Retinal pigment epithelial cell (primary cell): Measurements from ENCODE around the gene VPS50.

ENCODE experiments used
- DNase-seq: peaks from one replicate; pipeline ENCODE4 v3.0.0-alpha.2; 2010; ENCODE audit warnings: low read depth
- H3K4me3 ChIP-seq: 2 replicates; pipeline ENCODE4 v1.5.1; 2011; ENCODE audit warnings: mild to moderate bottlenecking, low read length, control low read depth, moderate library complexity
- CTCF ChIP-seq: conservative IDR thresholded peaks from 2 replicates; pipeline ENCODE4 v1.5.1; 2011; ENCODE audit warnings: low read depth, low read length, control low read depth, inconsistent platforms

The VPS50 gene

DNA sequence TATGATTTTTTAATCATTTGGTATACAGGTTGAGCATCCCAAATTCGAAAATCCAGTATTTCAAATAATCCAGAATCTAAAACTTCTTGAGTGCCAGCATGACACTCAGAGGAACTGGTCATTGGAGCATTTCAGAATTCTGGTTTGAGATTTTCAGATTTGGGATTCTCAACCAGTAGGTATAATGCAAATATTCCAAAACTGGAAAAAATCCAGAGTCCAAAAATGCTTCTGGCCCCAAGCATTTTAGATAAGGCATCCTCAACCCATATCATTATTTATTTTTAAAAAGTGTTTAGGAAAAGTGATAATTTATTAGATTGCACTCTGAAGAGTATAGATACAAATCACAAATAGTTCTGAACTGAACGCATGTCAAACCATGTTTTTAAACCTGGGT, 120.7 kb downstream of the VPS50 start:
- H3K4me3 ChIP-seq = no peak overlapping the region
- no peak for DNase-seq
- TF ChIP-seq CTCF = no peak

DNA sequence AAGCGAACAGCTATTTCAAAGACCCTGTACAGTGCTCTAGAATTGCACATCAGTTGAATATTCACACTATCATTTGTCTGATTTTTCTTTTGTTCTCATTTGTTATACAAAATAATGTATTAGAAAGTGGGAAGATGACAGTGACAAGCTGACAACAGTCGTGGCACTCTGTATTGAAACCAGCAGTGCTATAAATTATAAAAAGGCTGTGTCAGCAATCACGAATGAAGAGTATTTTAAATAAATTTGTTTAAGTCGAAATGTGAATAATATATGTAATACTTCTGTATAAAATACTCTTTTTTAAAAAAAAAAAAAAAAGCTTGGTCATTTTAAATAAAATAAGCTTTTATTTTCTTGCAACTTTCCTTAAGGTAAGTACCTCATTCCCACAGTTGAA, 122.6 kb downstream of the VPS50 start:
- DNase-seq = no peak
- no peak for TF ChIP-seq CTCF

GRCh38 chr7:93359520-93360198, 127.5 kb downstream of the VPS50 start:
- TF ChIP-seq CTCF = no peak
- H3K4me3 ChIP-seq = no peak overlapping the region
- no peak for DNase-seq

More for the DNA sequence above, 122.6 kb downstream of the VPS50 start:
- no peak overlapping the region for H3K4me3 ChIP-seq

DNA sequence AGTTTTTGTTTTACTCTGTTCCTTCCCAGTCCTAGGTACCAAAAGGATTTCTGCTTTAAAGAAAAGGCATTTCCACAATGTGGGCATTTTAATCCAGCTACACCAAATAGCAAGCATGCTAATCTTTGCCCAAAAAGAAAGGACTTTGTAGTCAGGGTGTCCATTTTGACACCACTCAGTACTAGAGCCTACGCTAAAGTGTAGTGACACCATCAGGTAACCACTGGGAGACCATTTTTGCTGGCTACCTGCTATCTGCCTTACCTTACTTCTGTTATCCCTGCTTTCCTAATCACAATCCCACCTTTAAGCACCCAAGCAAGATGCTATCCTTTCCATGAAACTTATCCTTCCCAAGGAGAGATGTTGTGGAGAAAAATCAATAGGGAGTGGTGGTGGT, 129.7 kb downstream of the VPS50 start:
- H3K4me3 ChIP-seq = no peak overlapping the region
- no peak for DNase-seq
- TF ChIP-seq CTCF = no peak

GRCh38 chr7:93364806-93365205, 132.6 kb downstream of the VPS50 start:
- H3K4me3 ChIP-seq = no peak overlapping the region
- TF ChIP-seq CTCF = no peak
- DNase-seq = no peak

- TF ChIP-seq CTCF = no peak
- DNase-seq = no peak
- no peak overlapping the region for H3K4me3 ChIP-seq
Measured at GRCh38 chr7:93365341-93365740, 133.2 kb downstream of the VPS50 start.

GRCh38 chr7:93366816-93367215, 134.7 kb downstream of the VPS50 start:
- no peak for DNase-seq
- no peak overlapping the region for H3K4me3 ChIP-seq
- no peak for TF ChIP-seq CTCF
